ENCODE data around the gene PDLIM1. TPM values are rescaled to one million over a fixed set of nuclear protein-coding genes. Genes with fewer than 3 reads are reported as not detected.

The PDLIM1 gene
- polyA plus RNA-seq, 1 of the 3 experiments (the other 2 are of a cell fraction): 97.2 TPM

GRCh38 chr10:95284807-95285206 is 6.0 kb downstream of the PDLIM1 start:
- ChIA-PET CTCF (interaction anchor here (1.6 kb wide), 1 partner anchor 39 kb away, joined by 4 read pairs; no protein-coding TSS in a partner anchor), POLR2A (no interaction called here)
- H3K4me2 ChIP-seq: no peak overlapping the region
- no peak overlapping the region for H2AFZ ChIP-seq (ENCODE audit: low read depth)
- H3K4me3 ChIP-seq (ENCODE audit: low read depth in 2 of 2, low read length in 1 of 2): no peak overlapping the region
- WGBS (ENCODE audit: low lambda C conversion rate): 92% methylated on average over 3 of the region's 3 CpGs
- H3K4me1 ChIP-seq (ENCODE audit: control insufficient read depth in 1 of 2, insufficient read depth in 2 of 2, low read depth in 1 of 2, low read length in 1 of 2): 0 out of 4 replicates have a peak, but pooled peaks cover 0 to 11% of the 10 kb centered on the region in 2 experiments
- no peak for DNase-seq
- no peak overlapping the region for H3K27ac ChIP-seq (ENCODE audit: low read depth in 2 of 2, low read length in 1 of 2)
- no peaks in the 10 kb centered on the region for H4K20me1 ChIP-seq (ENCODE audit: insufficient read depth)
- TF ChIP-seq RXRA (IDR thresholded peaks at IDR 0.05; ENCODE audit: borderline replicate concordance, low read depth) (no peak), YY1 (IDR thresholded peaks at IDR 0.05; ENCODE audit: low read depth) (no peak), CHD2 (IDR thresholded peaks at IDR 0.05; ENCODE audit: low read length, partially characterized antibody) (no peak), JUND (IDR thresholded peaks at IDR 0.05) (no peak)
- no peaks in the 10 kb centered on the region for H3K36me3 ChIP-seq (replicated peaks in 1 of 2; ENCODE audit: control insufficient read depth in 1 of 2, insufficient read depth in 2 of 2, low read length in 1 of 2)
- peaks cover 97% of the 10 kb centered on the region for H3K79me2 ChIP-seq (ENCODE audit: insufficient read depth)
- H3F3A ChIP-seq (replicated peaks; ENCODE audit: insufficient read depth): peaks cover 8% of the 10 kb centered on the region
- no peaks in the 10 kb centered on the region for H3K9me2 ChIP-seq
- no peak overlapping the region for H3K9ac ChIP-seq
- H3K27me3 ChIP-seq (ENCODE audit: insufficient read depth): no peaks in the 10 kb centered on the region
- no peaks in the 10 kb centered on the region for H3K9me3 ChIP-seq

GRCh38 chr10:95282107-95282506 is 8.7 kb downstream of the PDLIM1 start:
- Histone ChIP-seq H4K20me1 (ENCODE audit: insufficient read depth) (no peaks in the 10 kb centered on the region), H3K4me3 (ENCODE audit: low read depth in 2 of 2, low read length in 1 of 2) (no peak overlapping the region), H3K9ac (no peak overlapping the region), H3K27ac (ENCODE audit: low read depth in 2 of 2, low read length in 1 of 2) (no peak overlapping the region), H3K4me2 (no peak overlapping the region), H3K9me3 (no peaks in the 10 kb centered on the region), H3K27me3 (ENCODE audit: insufficient read depth) (no peaks in the 10 kb centered on the region), H3K9me2 (no peaks in the 10 kb centered on the region), H3K4me1 (ENCODE audit: control insufficient read depth in 1 of 2, insufficient read depth in 2 of 2, low read depth in 1 of 2, low read length in 1 of 2) (0 out of 4 replicates have a peak, but pooled peaks cover 0 to 12% of the 10 kb centered on the region in 2 experiments), H3K79me2 (ENCODE audit: insufficient read depth) (peaks cover 96% of the 10 kb centered on the region), H3F3A (replicated peaks; ENCODE audit: insufficient read depth) (peaks cover 6% of the 10 kb centered on the region), H2AFZ (ENCODE audit: low read depth) (no peak overlapping the region), H3K36me3 (replicated peaks in 1 of 2; ENCODE audit: control insufficient read depth in 1 of 2, insufficient read depth in 2 of 2, low read length in 1 of 2) (no peaks in the 10 kb centered on the region)
- CTCF ChIA-PET: interaction anchor here (1.0 to 1.9 kb wide), 2 partner anchors 36 to 39 kb away, joined by 4 to 6 read pairs; no protein-coding TSS in a partner anchor
- POLR2A ChIA-PET: no interaction called here
- WGBS (ENCODE audit: low lambda C conversion rate): 80% methylated on average over 3 of the region's 3 CpGs
- TF ChIP-seq RFX5 (IDR thresholded peaks at IDR 0.05; ENCODE audit: low read length): no peak
- TF ChIP-seq GABPA (IDR thresholded peaks at IDR 0.05; ENCODE audit: low read depth): no peak
- no peak for TF ChIP-seq MAX (IDR thresholded peaks at IDR 0.05; ENCODE audit: low read depth)
- TF ChIP-seq ELF1 (IDR thresholded peaks at IDR 0.05): no peak
- TF ChIP-seq USF2 (IDR thresholded peaks at IDR 0.05; ENCODE audit: borderline replicate concordance, low read depth, low read length): no peak
- TF ChIP-seq RXRA (IDR thresholded peaks at IDR 0.05; ENCODE audit: borderline replicate concordance, low read depth): no peak
- TF ChIP-seq PBX3 (IDR thresholded peaks at IDR 0.05): no peak
- DNase-seq: no peak

- Histone ChIP-seq H3F3A (replicated peaks; ENCODE audit: insufficient read depth) (peaks cover 14% of the 10 kb centered on the region), H3K9ac (no peak overlapping the region), H3K27ac (ENCODE audit: low read depth in 2 of 2, low read length in 1 of 2) (no peak overlapping the region), H3K27me3 (ENCODE audit: insufficient read depth) (no peaks in the 10 kb centered on the region), H3K9me3 (no peaks in the 10 kb centered on the region), H3K4me1 (ENCODE audit: control insufficient read depth in 1 of 2, insufficient read depth in 2 of 2, low read depth in 1 of 2, low read length in 1 of 2) (peaks cover 1 to 16% of the 10 kb centered on the region in 2 experiments; a peak in 2 of 4 replicates), H3K36me3 (replicated peaks in 1 of 2; ENCODE audit: control insufficient read depth in 1 of 2, insufficient read depth in 2 of 2, low read length in 1 of 2) (no peaks in the 10 kb centered on the region), H3K4me2 (no peak overlapping the region), H3K79me2 (ENCODE audit: insufficient read depth) (peaks cover 96% of the 10 kb centered on the region), H3K4me3 (ENCODE audit: low read depth in 2 of 2, low read length in 1 of 2) (no peak overlapping the region), H2AFZ (ENCODE audit: low read depth) (no peak overlapping the region), H3K9me2 (no peaks in the 10 kb centered on the region), H4K20me1 (ENCODE audit: insufficient read depth) (no peaks in the 10 kb centered on the region)
- POLR2A ChIA-PET: no interaction called here
- 91% methylated on average over 2 of the region's 2 CpGs for WGBS (ENCODE audit: low lambda C conversion rate)
- CTCF ChIA-PET: interaction anchor here (0.8 kb wide), 1 partner anchor 33 kb away, joined by 3 read pairs; no protein-coding TSS in a partner anchor
- no peak for TF ChIP-seq TEAD4 (IDR thresholded peaks at IDR 0.05; ENCODE audit: borderline replicate concordance, insufficient read depth)
- TF ChIP-seq SIN3A (IDR thresholded peaks at IDR 0.05; ENCODE audit: borderline replicate concordance, low read depth, low read length): no peak
- no peak for TF ChIP-seq MAX (IDR thresholded peaks at IDR 0.05; ENCODE audit: low read depth)
- TF ChIP-seq RCOR1 (IDR thresholded peaks at IDR 0.05; ENCODE audit: low read length): no peak
- no peak for TF ChIP-seq EZH2phosphoT487 (IDR thresholded peaks at IDR 0.05; ENCODE audit: borderline replicate concordance, low read depth)
- no peak for TF ChIP-seq TCF12 (IDR thresholded peaks at IDR 0.05)
- DNase-seq: no peak
Measured at GRCh38 chr10:95281206-95281605, 9.6 kb downstream of the PDLIM1 start.

All from SK-N-SH (cell line).